Stimulated activated CD8-positive, alpha-beta memory T cell treated with anti-CD3 and anti-CD28 coated beads, Interleukin-15, amount 100 ng/mL, for 4 hours (primary cell): Measurements from ENCODE around the gene TSPAN11.
"Not testable (repeated sequence)": the region's sequence is repeated elsewhere in the genome, so short reads cannot be mapped to it uniquely, and the experiment has no call there.

Source experiments
- DNase-seq, 2 donors: peaks; one replicate each; pipeline ENCODE4 v3.0.0-alpha.2; 2020; ENCODE audit warnings: low read depth in 2 of 2

TSPAN11 gene

GRCh38 chr12:31019561-31019960, 93.0 kb downstream of the TSPAN11 start:
- no peak for DNase-seq

GRCh38 chr12:31019976-31020375, 93.4 kb downstream of the TSPAN11 start:
- DNase-seq, result no peak

- DNase-seq, result no peak
Observed at GRCh38 chr12:31020385-31021166, 94.0 kb downstream of the TSPAN11 start.

- DNase-seq, result no peak
Observed at GRCh38 chr12:31021181-31021580, 94.6 kb downstream of the TSPAN11 start.

- DNase-seq, result no peak
Observed at GRCh38 chr12:31021809-31022494, 95.4 kb downstream of the TSPAN11 start.

- no peak for DNase-seq
Observed at GRCh38 chr12:31023271-31023724, 96.8 kb downstream of the TSPAN11 start.

GRCh38 chr12:31026202-31026601, 99.7 kb downstream of the TSPAN11 start:
- no peak for DNase-seq

GRCh38 chr12:31027006-31027405, 100.5 kb downstream of the TSPAN11 start:
- DNase-seq, result not testable (repeated sequence)

- DNase-seq, result no peak
Observed at GRCh38 chr12:31029468-31029867, 102.9 kb downstream of the TSPAN11 start.

GRCh38 chr12:31029916-31030562, 103.5 kb downstream of the TSPAN11 start:
- DNase-seq, result no peak

- no peak for DNase-seq
Observed at GRCh38 chr12:31031951-31032335, 105.4 kb downstream of the TSPAN11 start.

GRCh38 chr12:31033146-31033545, 106.6 kb downstream of the TSPAN11 start:
- DNase-seq, result no peak

- DNase-seq, result no peak
Observed at GRCh38 chr12:31033681-31034080, 107.1 kb downstream of the TSPAN11 start.

GRCh38 chr12:31034372-31034771, 107.8 kb downstream of the TSPAN11 start:
- DNase-seq, result no peak

GRCh38 chr12:31035226-31035625, 108.7 kb downstream of the TSPAN11 start:
- no peak for DNase-seq

- no peak for DNase-seq
Observed at GRCh38 chr12:31035967-31036665, 109.6 kb downstream of the TSPAN11 start.

- no peak for DNase-seq
Observed at GRCh38 chr12:31037028-31037427, 110.5 kb downstream of the TSPAN11 start.

- no peak for DNase-seq
Observed at GRCh38 chr12:31037931-31038330, 111.4 kb downstream of the TSPAN11 start.

GRCh38 chr12:31041033-31041564, 114.6 kb downstream of the TSPAN11 start:
- DNase-seq, result no peak
